Spleen (tissue), 11 donors: ENCODE data around the gene FAM222A. TPM values are rescaled to one million over a fixed set of nuclear protein-coding genes. Genes with fewer than 3 reads are reported as not detected.

ENCODE experiments used
- DNase-seq: peaks from one replicate; pipeline ENCODE4 v3.0.0-alpha.2; 2020
- H3K27ac ChIP-seq, 8 donors: fragments of 200-600 bp; sonication (generic) in 7 of 8; 1 replicate in 4 of 8; 2 replicates in 4 of 8; pipeline versions ENCODE4 v1.5.0 to v1.8.0; 2016 to 2021; ENCODE audit warnings: inconsistent platforms in 4 of 8, mild to moderate bottlenecking in 4 of 8, moderate library complexity in 1 of 8
- H3K27me3 ChIP-seq, 7 donors: fragments of 200-600 bp; sonication (generic) in 6 of 7; replicated peaks in 1 of 7; 1 replicate in 4 of 7; 2 replicates in 3 of 7; pipeline versions ENCODE4 v1.5.0 to v1.8.0; 2016 to 2021; ENCODE audit warnings: inconsistent platforms in 3 of 7, mild to moderate bottlenecking in 1 of 7
- H3K36me3 ChIP-seq, 6 donors: fragments of 200-600 bp; sonication (generic) in 5 of 6; 1 replicate in 4 of 6; 2 replicates in 2 of 6; pipeline versions ENCODE4 v1.5.0 to v1.8.0; 2016 to 2021; ENCODE audit warnings: inconsistent platforms in 2 of 6
- H3K4me1 ChIP-seq, 6 donors: fragments of 200-600 bp; sonication (generic) in 5 of 6; 1 replicate in 3 of 6; 2 replicates in 3 of 6; pipeline versions ENCODE4 v1.5.0 to v1.8.0; 2016 to 2021; ENCODE audit warnings: inconsistent platforms in 3 of 6
- H3K4me3 ChIP-seq, 8 donors: fragments of 200-600 bp; sonication (generic) in 7 of 8; 1 replicate in 4 of 8; 2 replicates in 4 of 8; pipeline versions ENCODE4 v1.5.0 to v1.8.0; 2016 to 2021; ENCODE audit warnings: inconsistent platforms in 4 of 8, mild to moderate bottlenecking in 4 of 8, moderate library complexity in 2 of 8
- H3K9me3 ChIP-seq, 8 donors: fragments of 200-600 bp; sonication (generic) in 7 of 8; 1 replicate in 4 of 8; 2 replicates in 4 of 8; pipeline versions ENCODE4 v1.5.0 to v1.8.0; 2016 to 2021; ENCODE audit warnings: inconsistent platforms in 4 of 8
- POLR2A ChIP-seq, 3 donors: fragments of 450-650 bp; IDR thresholded peaks; one replicate each; pipeline ENCODE4 v1.5.1; 2017; ENCODE audit warnings: antibody characterized with exemption in 3 of 3, mild to moderate bottlenecking in 1 of 3
- POLR2AphosphoS5 ChIP-seq, 3 donors: sonication (generic); formaldehyde crosslinking; IDR thresholded peaks; one replicate each; pipeline ENCODE4 v1.5.1; 2017; ENCODE audit warnings: antibody characterized with exemption in 3 of 3
- WGBS, 5 donors: extraction: QIAGEN DNeasy Blood & Tissue Kit in 3 of 5; methylation state at CpG; one replicate each; pipeline versions ENCODE4 v1.1.5 to v1.1.7; 2013 to 2018; 5-methylcytosine and 5-hydroxymethylcytosine counted together
- intact Hi-C: fragments of 100-400 bp; cut with DNase I; formaldehyde crosslinking; loops from one replicate; pipeline ENCODE4 v1.15.0; 2023; ENCODE audit warnings: low total_unique reads
- polyA plus RNA-seq, 3 donors: library from polyadenylated mRNA; stranded (reverse); fragments of 200-250 nt; gene quantifications; one replicate each; pipeline ENCODE4 v1.2.1, GENCODE V29; 2013
- total RNA-seq, 7 donors: library from RNA; depleted of rRNA in 3 of 7; stranded (reverse); fragments of >200 nt in 3 of 7; fragmentation: NEBNext Ultra II Directional in 4 of 7; extraction: Animal tissue kit (Norgen Biotek cat#: 25700) in 4 of 7; gene quantifications; one replicate each; pipeline versions ENCODE4 v1.1.0 to v1.2.1, GENCODE V29; 2016 to 2021
- TF ChIP-seq, protein P1 (sequence below), 11 experiments: fragments of 200-600 bp in 7 of 11; fragments of 450-650 bp in 4 of 11; sonication (generic) in 4 of 11; IDR thresholded peaks in 8 of 11; conservative IDR thresholded peaks in 3 of 11; 1 replicate in 7 of 11; 2 replicates in 4 of 11; pipeline versions ENCODE4 v1.4.0 to v1.8.0; 2016 to 2021; ENCODE audit warnings: antibody characterized with exemption in 11 of 11, inconsistent platforms in 4 of 11, mild to moderate bottlenecking in 1 of 11
- donor health status: healthy with polysubstance abuse.
- donor health status: DM: no; HTN: no; CAD: no; lungs with moderate emphysema.
- donor health status: DM: no; HTN: no; CAD: no.
- donor health status: Bipolar disorder and iron deficiency.
- donor health status: healthy.
- donor health status: DM: no; HTN: no; CAD: no.
- donor health status: DM: yes; HTN: yes; CAD: no.

Gene FAM222A
- total and polyA plus RNA-seq, 10 donors: 1.3 to 30.7 (median 16.8) TPM

DNA sequence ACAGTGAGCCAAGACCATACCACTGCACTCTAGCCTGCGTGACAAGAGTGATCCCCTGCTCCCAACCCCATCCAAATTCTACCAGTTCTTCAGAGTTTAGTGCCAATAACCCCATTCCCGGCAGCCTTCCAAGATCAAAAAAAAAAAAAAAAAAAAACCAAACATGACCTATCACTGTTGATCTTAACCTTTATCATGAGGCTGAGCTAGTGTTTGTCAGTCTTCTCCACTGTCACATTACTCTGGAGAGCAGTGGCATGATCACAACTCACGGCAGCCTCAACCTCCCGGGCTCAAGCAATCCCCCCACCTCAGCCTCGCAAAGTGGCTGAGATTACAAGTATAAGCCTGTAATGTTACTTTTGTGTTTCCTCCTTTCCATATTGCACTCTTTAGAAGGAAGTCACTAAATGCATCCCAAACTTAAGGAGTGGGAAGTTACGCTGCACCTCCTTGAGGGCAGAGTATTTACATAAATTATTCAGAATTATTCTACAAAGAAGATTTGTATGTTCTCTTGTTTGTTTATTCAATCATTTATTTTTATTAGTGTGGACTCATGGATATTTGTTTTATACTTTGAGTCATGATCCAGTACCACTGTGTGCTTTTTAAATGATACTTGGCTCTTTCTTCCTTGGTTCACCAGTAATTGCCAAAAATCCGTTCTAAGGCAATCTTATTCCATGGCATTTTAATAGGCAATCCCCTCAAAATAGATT is 31.5 kb upstream of the FAM222A start:
- intact Hi-C loops: no loop called here
- no peak for DNase-seq

DNA sequence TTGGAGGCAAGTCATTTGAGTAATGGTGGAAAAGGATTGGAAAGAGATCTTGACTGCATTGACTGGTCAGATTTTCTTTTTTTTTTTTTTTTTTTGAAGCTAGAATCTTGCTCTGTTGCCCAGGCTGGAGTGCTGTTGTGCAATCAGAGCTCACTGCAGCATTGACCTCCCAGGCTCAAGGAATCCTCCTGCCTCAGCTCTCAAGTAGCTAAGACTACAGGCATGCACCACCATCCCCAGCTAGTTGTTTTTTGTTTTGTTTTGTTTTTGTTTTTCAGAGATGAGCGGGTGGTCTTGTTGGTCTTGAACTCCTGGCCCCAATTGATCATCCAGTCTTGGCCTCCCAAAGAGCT is 30.9 kb upstream of the FAM222A start:
- 89 to 97% (median 92%) methylated on average over 1 of the region's 1 CpG for WGBS, 5 donors
- intact Hi-C loops: no loop called here
- peak; percentile 13 for DNase-seq
- Histone ChIP-seq H3K4me3 (no peak overlapping the region), H3K27ac (no peak overlapping the region), H3K4me1 (peaks cover 0 to 4% (median 0%) of the 10 kb centered on the region in 6 donors), H3K9me3 (no peaks in the 10 kb centered on the region), H3K36me3 (no peaks in the 10 kb centered on the region), H3K27me3 (peaks cover 0 to 19% (median 0%) of the 10 kb centered on the region in 7 donors)
- TF ChIP-seq POLR2AphosphoS5 (IDR thresholded peaks at IDR 0.05) (no peak), POLR2A (IDR thresholded peaks at IDR 0.05) (no peak)
- TF ChIP-seq, protein P1, sequence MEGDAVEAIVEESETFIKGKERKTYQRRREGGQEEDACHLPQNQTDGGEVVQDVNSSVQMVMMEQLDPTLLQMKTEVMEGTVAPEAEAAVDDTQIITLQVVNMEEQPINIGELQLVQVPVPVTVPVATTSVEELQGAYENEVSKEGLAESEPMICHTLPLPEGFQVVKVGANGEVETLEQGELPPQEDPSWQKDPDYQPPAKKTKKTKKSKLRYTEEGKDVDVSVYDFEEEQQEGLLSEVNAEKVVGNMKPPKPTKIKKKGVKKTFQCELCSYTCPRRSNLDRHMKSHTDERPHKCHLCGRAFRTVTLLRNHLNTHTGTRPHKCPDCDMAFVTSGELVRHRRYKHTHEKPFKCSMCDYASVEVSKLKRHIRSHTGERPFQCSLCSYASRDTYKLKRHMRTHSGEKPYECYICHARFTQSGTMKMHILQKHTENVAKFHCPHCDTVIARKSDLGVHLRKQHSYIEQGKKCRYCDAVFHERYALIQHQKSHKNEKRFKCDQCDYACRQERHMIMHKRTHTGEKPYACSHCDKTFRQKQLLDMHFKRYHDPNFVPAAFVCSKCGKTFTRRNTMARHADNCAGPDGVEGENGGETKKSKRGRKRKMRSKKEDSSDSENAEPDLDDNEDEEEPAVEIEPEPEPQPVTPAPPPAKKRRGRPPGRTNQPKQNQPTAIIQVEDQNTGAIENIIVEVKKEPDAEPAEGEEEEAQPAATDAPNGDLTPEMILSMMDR (IDR thresholded peaks at IDR 0.05 in 8 of 11, conservative IDR thresholded peaks at IDR 0.05 in 3 of 11): no peak

More for the DNA sequence above, 31.5 kb upstream of the FAM222A start:
- peaks cover 0 to 24% (median 0%) of the 10 kb centered on the region in 7 donors for H3K27me3 ChIP-seq
- H3K36me3 ChIP-seq: no peaks in the 10 kb centered on the region
- 83 to 90% (median 86%) methylated on average over 7 of the region's 7 CpGs for WGBS, 5 donors
- TF ChIP-seq, protein P1 (IDR thresholded peaks at IDR 0.05 in 8 of 11, conservative IDR thresholded peaks at IDR 0.05 in 3 of 11): no peak
- no peak for TF ChIP-seq POLR2AphosphoS5 (IDR thresholded peaks at IDR 0.05)
- TF ChIP-seq POLR2A (IDR thresholded peaks at IDR 0.05): no peak
- no peaks in the 10 kb centered on the region for H3K9me3 ChIP-seq
- H3K27ac ChIP-seq: no peak overlapping the region
- H3K4me1 ChIP-seq: peaks cover 0 to 4% (median 0%) of the 10 kb centered on the region in 6 donors
- no peak overlapping the region for H3K4me3 ChIP-seq

DNA sequence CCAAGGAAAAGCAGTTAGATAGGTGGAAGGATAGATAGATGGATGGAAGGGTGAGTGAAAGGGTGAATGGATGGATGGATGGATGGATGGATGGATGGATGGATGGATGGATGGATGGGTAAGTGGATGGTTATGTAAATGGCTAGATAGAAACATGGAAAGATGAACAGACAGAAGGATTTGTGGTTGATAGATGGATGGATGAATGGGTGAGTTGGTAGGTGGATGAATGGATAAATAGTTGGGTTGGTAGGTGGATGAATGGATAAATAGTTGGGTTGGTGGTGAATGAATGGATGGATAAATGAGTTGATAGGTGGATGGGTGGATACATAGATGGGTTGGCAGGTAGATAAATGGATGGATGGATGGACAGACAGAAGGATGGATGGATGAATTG is 30.3 kb upstream of the FAM222A start:
- peaks cover 0 to 14% (median 0%) of the 10 kb centered on the region in 7 donors for H3K27me3 ChIP-seq
- no peak overlapping the region for H3K27ac ChIP-seq
- TF ChIP-seq, protein P1 (IDR thresholded peaks at IDR 0.05 in 8 of 11, conservative IDR thresholded peaks at IDR 0.05 in 3 of 11): no peak
- TF ChIP-seq POLR2AphosphoS5 (IDR thresholded peaks at IDR 0.05) (no peak), POLR2A (IDR thresholded peaks at IDR 0.05) (no peak)
- no peaks in the 10 kb centered on the region for H3K36me3 ChIP-seq
- H3K4me3 ChIP-seq: no peak overlapping the region
- no peaks in the 10 kb centered on the region for H3K9me3 ChIP-seq
- intact Hi-C loops: no loop called here
- no peak for DNase-seq
- peaks cover 0 to 4% (median 0%) of the 10 kb centered on the region in 6 donors for H3K4me1 ChIP-seq

DNA sequence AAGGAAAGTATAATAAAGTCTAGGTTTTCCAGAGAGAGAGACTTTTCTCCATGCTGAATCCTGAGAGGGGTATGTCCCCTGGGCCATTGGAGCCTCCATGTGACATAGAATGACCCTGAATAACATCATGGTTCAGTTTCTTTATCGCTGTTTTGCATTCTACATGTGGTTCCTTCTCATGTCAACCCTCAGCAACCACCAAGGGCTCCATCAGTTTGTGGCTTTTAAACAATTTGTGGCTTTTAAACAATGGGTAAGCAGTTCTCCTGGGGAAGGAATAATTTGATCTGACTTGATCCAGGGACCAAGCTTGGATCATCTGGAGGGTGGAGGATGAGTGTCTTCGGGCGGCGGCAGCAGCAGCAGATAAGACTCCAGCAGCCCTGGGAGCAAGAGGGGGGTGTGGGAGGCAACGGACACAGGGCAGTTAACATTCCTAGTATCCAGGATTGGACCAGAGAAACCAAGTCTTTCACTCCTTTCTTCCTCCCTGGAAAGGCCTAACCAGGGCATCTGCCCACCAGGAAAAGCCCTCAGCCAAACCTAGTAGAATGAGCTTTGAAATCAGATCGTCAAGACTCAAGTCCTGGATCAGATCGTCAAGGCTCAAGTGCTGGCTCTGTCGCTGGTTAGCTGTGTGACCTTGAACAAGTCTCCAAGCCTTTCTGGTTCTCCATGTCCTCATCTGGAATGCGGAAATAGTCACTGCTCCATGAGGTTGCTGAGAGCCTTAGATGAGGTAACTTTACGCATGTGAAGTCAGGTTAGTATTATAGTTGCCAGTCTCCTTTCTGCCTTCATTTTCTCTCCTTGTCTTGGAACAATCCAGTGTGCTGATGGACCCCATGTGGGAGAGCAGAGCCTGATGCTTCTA is 27.8 kb upstream of the FAM222A start:
- 75 to 88% (median 87%) methylated on average over 10 of the region's 10 CpGs for WGBS, 5 donors
- Histone ChIP-seq H3K4me1 (peaks cover 0 to 2% (median 0%) of the 10 kb centered on the region in 6 donors), H3K4me3 (no peak overlapping the region), H3K36me3 (no peaks in the 10 kb centered on the region), H3K27ac (no peak overlapping the region), H3K27me3 (no peaks in the 10 kb centered on the region), H3K9me3 (no peaks in the 10 kb centered on the region)
- DNase-seq: peak; percentile 30
- TF ChIP-seq, protein P1 (IDR thresholded peaks at IDR 0.05 in 8 of 11, conservative IDR thresholded peaks at IDR 0.05 in 3 of 11): no peak
- TF ChIP-seq POLR2A (IDR thresholded peaks at IDR 0.05) (no peak), POLR2AphosphoS5 (IDR thresholded peaks at IDR 0.05) (no peak)
- intact Hi-C loops: no loop called here
